GM19238 (cell line): ENCODE data around the gene OR7G2.

Experiments used
- DNase-seq: peaks from one replicate; pipeline ENCODE4 v3.0.0; 2011; ENCODE audit warnings: low spot score; ENCODE audit not compliant: insufficient read length

The OR7G2 gene

GRCh38 chr19:9107375-9107774 lies at the start of gene OR7G2:
Gene OR7G2 (minus strand): TSS chr19:9107475. CDS start chr19:9103243, 4,232 bp downstream.
- no peak for DNase-seq

GRCh38 chr19:9156304-9156703 lies 49.0 kb upstream of the OR7G2 start:
- no peak for DNase-seq

GRCh38 chr19:9155591-9155990 lies 48.3 kb upstream of the OR7G2 start:
- DNase-seq: no peak

GRCh38 chr19:9151367-9151766 lies 44.1 kb upstream of the OR7G2 start:
- DNase-seq: no peak

DNA sequence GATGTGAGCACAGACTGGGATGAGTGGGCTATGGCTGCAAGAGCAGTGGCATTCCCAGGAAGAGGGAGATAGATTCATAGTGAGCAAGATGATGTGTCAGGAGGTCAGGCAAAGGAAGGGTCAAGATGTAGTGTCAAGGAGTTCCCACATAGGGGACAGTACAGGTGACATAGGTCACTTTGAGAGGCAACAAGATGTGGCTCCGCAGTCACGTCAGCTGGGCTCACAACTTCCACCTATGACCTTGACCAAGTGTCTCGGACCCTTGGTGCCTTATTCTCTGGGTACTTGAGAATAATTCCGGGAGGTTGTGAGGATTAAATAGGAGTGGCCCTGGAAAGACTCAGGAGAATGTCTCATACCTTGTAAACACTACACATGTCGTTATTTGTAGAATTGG lies 43.4 kb upstream of the OR7G2 start:
- no peak for DNase-seq

DNA sequence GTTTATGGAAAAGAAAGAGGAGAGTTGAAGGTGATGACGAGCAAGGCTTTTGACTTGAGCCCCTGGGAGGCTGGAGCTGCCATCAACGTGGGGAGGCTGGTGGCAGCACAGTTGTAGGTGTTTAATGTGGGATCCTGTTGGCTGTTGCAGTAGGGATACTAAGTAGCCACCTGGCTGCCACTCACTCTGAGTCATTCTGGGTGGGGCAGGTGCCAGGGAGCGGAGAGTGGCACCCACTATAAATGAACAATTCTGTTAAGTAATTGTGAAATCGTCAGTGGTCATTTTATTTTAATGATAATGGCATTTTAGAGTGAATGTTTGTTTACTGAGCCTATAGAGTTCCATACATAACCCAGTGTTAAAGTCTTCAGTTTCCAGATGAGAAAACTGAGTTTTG lies 42.7 kb upstream of the OR7G2 start:
- DNase-seq: no peak

DNA sequence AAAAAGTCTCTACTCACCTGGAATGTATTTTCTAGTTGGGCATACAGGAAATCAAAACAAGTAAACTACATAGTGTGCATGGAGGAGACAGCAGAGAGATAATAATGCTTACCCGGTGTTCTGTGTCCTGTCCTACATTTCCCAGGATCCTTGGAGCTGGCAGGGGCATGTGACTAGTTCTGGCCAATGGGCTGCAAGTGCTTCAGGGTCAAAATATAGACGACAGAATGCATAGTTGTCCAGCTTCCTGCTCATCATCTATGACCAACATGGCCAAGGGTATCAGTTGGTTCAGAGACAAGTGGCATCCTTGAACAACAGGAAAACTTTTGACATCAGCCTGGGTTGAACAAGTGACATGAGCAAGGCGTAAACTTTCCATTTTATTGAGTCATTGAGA lies 41.4 kb upstream of the OR7G2 start:
- no peak for DNase-seq

DNA sequence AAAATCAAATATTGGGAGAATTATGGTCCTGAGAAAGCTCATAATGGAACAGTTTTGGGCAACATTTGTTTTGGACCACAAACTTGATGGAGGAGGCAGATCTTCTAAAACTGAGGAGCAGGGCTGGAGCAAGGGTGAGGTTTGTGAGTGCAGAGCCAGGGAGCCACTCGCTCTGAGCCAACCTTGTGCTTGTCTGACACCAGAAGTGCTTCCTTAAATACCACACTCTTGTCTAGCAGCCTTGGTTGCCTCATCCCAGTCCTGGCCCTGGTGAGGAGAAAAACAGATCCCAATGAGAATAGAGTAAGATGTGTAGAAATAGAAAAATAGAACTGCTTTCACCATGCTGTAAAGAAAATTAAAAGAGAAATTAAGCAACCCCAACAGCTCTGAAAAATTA lies 39.6 kb upstream of the OR7G2 start:
- DNase-seq: no peak

DNA sequence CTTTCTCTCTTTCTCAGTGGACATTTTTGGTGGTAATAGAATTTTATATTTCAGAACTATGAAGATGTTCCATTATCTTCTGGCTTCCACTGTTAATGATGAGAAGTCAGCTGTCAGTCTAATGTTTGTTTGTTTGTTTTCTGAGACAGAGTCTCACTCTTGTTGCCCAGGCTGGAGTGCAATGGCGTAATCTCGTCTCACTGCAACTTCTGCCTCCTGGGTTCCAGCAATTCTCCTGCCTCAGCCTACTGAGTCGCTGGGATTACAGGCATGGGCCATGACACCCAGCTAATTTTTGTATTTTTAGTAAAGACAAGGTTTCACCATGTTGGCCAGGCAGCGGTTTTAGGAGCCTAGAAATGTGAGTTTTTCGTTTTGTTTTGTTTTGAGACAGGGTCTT lies 37.6 kb upstream of the OR7G2 start:
- no peak for DNase-seq

DNA sequence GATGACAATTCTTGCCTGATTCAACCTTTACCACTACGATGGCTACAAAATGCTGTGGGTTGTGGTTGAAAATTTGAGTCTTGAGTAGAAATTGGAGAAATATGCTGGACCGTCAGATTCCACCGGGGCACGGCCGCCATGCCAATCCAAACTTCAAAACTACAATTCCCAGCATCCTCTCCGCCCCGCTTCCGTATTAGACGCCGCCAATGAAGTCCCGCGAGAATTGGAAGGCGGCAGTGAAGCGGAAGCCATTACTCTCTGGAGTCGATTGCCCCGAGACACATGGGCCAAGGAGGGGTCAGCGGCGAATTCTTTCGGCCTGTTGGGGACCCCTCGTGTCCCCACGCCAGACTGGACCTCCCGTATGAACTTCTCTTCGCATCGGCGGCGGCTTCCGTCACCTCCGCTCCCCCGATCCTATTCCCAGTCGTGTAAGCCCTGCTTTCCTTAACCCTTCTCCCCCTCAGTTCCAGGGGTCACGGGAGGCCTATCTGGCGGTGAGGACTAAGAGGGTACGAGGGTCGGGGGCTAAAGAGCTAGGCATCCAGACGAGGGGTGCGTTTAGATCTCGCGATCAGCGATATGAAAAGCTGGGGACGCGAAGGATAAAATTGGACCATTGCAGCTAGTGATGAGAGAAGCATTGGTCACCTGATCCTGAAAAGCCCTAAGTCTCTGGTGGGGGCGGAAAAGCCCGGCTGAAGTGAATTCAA lies 33.0 kb upstream of the OR7G2 start, which contains the start of gene ZNF317:
Gene ZNF317, plus strand, starts transcription at position 239 of the 716 bp plus-strand sequence. CDS start 15,620 bp downstream, outside the sequence.
- DNase-seq: peak; percentile 78

- no peak for DNase-seq
Observed at GRCh38 chr19:9139609-9140158, 32.4 kb upstream of the OR7G2 start.

- no peak for DNase-seq
Observed at GRCh38 chr19:9132422-9132821, 25.1 kb upstream of the OR7G2 start.

GRCh38 chr19:9130965-9131364 lies 23.7 kb upstream of the OR7G2 start:
- DNase-seq: no peak

GRCh38 chr19:9128171-9128570 lies 20.9 kb upstream of the OR7G2 start:
- no peak for DNase-seq

GRCh38 chr19:9126900-9127405 lies 19.7 kb upstream of the OR7G2 start, which contains the start of gene OR7G3:
Gene OR7G3 (minus strand): TSS chr19:9126950. CDS start chr19:9126950, 0 bp downstream.
- DNase-seq: no peak

DNA sequence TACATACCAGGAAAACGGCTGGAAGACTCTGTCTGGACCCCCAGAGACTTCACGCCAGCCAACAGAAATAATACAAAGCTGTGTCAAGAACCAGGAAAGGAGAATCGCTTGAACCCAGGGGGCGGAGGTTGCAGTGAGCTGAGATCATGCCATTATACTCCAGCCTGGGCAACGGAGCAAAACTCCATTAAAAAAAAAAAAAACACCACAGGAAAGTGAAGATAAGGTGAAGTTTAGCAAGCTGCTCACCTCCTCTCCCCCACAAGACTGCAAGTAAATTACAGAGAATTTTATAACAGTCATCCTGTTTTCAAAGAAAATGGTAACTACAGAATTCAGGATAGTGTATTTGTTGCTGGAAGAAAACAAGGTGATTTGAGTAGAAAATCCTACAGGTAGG lies 9.3 kb upstream of the OR7G2 start:
- no peak for DNase-seq

DNA sequence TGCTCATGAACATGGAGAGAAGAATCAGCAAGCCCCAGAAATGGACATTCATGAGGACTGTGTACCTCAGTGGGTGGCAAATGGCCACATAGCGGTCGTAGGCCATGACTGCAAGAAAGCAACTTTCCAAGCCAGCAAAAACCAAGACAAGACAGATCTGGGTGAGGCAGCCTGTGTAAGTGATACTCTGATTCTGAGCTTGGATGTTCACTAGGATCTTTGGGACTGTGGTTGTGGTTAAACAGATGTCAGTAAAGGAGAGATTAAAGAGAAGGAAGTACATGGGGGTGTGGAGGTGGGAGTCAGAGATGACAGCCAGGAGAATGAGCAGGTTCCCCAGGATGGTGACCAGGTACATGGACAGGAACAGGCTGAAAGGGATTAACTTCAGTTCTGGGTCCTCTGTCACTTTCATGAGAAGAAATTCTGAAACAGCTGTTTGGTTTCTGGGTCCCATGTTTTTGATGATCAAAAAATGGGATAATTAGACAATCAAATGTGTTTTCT lies 8.1 kb upstream of the OR7G2 start, which contains the start of gene OR7G1:
Gene OR7G1, minus strand, starts transcription at position 457 of the 507 bp plus-strand sequence. Its CDS starts 0 bp downstream, at position 457.
- no peak for DNase-seq

GRCh38 chr19:9109959-9110358 lies 2.7 kb upstream of the OR7G2 start:
- DNase-seq: no peak

GRCh38 chr19:9086761-9087160 lies 20.5 kb downstream of the OR7G2 start, which contains the start of gene OR1M1:
Gene OR1M1 (plus strand): TSS chr19:9087061. CDS start chr19:9093245, 6,184 bp downstream.
- no peak for DNase-seq

DNA sequence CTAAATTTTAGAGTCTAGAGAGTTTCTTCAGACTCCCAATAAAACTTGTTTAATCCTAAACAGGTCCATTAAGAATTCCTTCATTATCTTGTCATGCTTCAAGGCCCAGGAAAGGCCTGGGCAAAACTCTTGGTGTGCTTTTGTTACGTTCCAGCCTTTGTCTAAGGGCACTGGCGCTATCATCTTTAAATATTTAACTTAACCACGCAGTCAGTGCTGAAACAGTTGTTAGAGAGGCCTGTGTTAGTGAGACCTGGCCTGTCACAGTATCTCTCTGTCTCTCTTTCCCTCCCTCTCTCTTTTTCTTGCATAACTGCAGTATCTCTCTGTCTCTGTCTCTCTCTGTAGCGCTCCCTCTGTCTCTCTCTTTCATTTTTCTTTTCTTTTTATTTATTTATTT lies 28.6 kb downstream of the OR7G2 start:
- DNase-seq: no peak

GRCh38 chr19:9076901-9077300 lies 30.4 kb downstream of the OR7G2 start:
- DNase-seq: no peak
